HL-60/S4 treated with phorbol 12-myristate 13-acetate at 8.2 ng/mL for 4 days and 3 days (cell line): ENCODE data around the gene SLC38A7.
"Not testable (repeated sequence)": the region's sequence is repeated elsewhere in the genome, so short reads cannot be mapped to it uniquely, and the experiment has no call there.

Experiments
- in situ Hi-C: fragments of 300-500 bp; cut with MboI; formaldehyde crosslinking; loops from 2 replicates; pipeline ENCODE4 v1.15.0; 2022; ENCODE audit warnings: low sequenced_read_pairs

Gene SLC38A7

DNA sequence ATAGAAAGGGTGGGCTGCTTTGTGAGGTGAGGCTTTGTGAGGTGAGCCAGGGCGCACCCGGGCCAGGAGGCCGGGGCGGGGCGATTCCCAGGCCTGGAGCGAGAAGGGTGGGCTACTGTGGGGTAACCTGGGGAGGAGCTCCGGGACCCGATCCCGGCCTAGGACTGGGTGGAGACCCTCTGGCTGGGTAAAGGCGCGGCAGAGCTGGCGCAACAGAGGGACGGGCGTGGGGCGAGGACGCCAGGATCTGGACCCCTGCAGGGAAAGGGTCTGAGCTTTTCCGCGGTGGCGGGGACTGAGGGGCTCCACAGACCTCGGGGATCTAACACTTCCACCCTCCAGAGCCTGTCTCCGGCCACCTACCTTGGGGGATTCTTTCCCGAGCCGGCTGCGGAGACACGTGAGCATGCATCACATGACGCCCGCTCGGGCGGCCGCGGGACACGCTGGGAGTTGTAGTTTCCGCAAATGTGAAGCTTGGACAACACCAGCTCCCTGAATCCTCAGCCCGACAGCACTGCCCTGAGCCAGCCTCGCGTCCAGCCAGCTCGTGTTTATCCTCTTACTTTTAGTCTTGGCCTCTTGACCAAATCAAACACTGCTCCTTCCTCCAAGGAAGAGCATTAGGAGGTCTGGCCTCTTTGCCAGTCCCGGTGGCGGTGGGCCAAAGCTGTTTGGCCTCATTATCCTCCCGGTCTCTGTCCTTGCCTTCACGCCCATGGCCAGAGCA, at the start of gene SLC38A7:
TSS of gene SLC38A7 (minus strand) at position 417 of the 730 bp plus-strand sequence. CDS start 4,644 bp downstream, outside the sequence.
- in situ Hi-C loops, result no loop called here

- in situ Hi-C loops, result no loop called here
These were observed 49.3 kb upstream of the SLC38A7 start, which contains the start of gene GOT2 for GRCh38 chr16:58733671-58734458. GOT2 (minus strand) TSS chr16:58734316; CDS start chr16:58734228, 88 bp downstream.

DNA sequence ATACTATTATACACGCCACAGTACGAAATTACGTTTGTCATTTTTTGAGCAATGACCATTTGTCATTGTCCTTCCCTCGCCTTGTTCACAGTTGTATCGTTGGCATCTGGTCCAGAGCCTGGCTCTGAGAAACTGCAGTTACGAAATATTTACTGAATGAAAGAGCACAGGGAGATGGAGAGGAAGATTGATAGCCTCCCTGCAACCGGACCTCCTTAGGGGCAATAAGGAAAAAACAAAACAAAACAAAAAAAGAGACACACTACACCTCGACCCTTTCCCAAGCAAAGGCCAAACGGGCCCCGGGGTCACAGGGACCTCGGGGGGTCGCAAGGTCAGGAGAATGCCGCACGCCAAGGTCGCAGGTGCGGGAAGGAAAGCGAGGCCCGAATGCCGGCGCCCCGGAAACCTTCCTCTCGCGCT, 48.7 kb upstream of the SLC38A7 start:
- in situ Hi-C loops, result no loop called here

- in situ Hi-C loops, result no loop called here
These were observed 48.1 kb upstream of the SLC38A7 start for GRCh38 chr16:58732545-58733247.

- in situ Hi-C loops, result no loop called here
These were observed 46.3 kb upstream of the SLC38A7 start for GRCh38 chr16:58730724-58731370.

GRCh38 chr16:58727796-58728568, 43.4 kb upstream of the SLC38A7 start:
- in situ Hi-C loops, result no loop called here

DNA sequence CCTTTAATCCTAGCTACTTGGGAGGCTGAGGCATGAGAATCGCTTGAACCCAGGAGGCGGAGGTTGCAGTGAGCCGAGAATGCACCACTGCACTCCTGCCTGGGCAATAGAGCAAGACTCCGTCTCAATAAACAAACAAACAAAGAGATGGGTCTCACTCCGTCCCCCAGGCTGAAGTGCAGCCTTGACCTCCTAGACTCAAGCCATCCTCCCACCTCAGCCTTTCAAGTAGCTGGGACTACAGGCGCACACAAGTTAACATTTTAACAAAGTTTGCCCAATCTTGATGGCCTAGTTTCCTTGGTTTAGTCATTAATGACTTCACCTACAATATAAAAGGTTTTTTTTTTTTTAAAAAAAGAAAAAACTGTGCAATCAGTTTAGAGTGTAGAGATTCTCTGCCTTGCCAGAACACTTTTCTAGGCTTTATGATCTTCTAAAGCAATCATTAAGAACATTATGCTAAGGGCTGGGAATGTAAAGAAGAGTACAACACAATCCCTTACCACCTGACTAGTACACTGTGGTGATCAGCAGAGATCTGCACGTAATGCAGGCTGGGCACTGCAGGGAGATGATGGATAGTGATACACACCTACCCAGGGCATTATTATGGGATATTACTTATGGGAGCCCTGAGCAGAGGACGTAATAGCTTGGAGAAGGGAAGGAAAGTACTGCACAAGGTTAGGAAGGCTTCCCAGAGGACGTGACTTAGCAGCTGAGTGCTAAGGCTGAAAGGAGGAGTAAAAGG, 42.6 kb upstream of the SLC38A7 start:
- in situ Hi-C loops, result no loop called here

GRCh38 chr16:58723109-58723508, 38.5 kb upstream of the SLC38A7 start:
- in situ Hi-C loops, result no loop called here

DNA sequence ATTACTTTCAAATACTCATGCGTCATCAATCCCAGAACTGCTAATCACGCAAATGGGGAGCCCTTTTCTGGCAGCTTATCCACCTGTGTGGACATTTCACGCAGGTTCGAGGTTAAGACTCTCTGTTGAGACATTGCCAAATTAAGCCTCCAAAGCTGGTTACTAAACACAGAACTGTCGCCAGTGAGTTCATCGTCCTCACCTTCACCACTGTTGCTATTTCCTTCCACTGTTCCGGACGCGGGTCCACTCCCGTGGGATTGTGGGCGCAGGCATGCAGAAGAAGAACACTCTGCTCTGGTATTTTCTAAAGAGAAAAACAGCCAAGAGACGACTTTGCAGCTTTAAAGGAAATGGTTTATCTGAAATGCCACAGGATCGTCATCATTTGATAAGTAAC, 33.4 kb upstream of the SLC38A7 start:
- in situ Hi-C loops, result no loop called here

- in situ Hi-C loops, result no loop called here
These were observed 31.9 kb upstream of the SLC38A7 start for GRCh38 chr16:58716468-58716867.

DNA sequence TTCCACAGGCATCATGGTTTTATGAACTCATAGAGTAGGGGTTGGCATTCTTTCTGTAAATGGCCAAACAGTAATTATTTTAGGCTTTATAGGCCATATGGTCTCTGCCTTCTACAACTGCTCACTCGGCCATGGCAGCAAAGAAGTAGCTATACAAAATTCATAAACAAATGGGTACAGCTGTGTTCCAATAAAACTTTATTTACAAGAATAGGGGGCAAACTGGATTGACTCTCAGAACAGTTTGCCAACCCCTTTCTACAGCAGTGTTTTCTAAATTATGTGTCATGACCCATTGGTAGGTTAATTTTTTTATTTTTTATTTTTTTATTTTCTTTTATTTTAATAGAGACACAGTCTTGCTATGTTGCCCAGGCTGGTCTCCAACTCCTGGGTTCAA, 29.2 kb upstream of the SLC38A7 start:
- in situ Hi-C loops, result no loop called here

DNA sequence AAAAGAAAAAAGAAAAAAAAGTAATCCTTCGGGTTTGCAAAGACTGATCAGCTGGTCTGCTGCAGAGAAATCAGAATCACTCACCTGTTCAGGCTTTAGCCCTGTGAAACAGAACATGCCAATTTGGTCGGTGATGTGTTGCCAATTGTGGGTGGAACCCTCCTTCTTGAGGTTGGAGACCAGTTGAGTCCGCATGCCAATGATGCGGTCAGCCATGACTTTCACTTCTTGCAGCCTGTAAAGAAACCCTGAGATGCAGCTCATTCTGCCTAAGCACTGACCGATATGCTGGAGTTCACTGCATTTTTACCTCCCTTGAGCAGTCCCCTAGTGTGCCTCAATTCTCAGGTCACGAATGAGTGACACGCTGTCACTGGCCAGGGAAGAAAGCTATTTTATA, 24.8 kb upstream of the SLC38A7 start:
- in situ Hi-C loops, result no loop called here

GRCh38 chr16:58699151-58699550, 14.6 kb upstream of the SLC38A7 start:
- in situ Hi-C loops, result no loop called here

DNA sequence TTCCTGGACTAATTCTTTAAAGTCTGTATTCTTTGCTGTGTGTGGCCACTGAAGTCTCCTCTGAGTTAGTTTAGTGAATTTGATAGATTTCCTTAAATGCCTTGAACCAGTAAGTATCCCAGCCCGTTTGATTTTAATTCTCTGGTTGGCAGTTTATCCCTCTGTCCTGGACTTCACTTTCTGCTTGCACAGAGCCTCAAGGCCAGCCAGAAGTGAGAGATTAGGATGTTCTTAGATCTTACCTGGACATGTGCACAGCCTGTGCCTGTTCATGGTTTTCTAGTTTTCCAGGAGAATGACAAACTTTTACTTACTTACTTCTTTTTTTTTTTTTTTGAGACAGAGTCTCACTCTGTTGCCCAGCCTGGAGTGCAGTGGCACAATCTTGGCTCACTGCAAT, 10.8 kb upstream of the SLC38A7 start:
- in situ Hi-C loops, result no loop called here

- in situ Hi-C loops, result no loop called here
These were observed 7.9 kb upstream of the SLC38A7 start for GRCh38 chr16:58692450-58692849.

- in situ Hi-C loops, result not testable (repeated sequence)
These were observed 2.6 kb upstream of the SLC38A7 start for GRCh38 chr16:58686985-58687706.

- in situ Hi-C loops, result no loop called here
These were observed 497 bp upstream of the SLC38A7 start for GRCh38 chr16:58685084-58685449.

GRCh38 chr16:58684001-58684353, 593 bp downstream of the SLC38A7 start:
- in situ Hi-C loops, result no loop called here

DNA sequence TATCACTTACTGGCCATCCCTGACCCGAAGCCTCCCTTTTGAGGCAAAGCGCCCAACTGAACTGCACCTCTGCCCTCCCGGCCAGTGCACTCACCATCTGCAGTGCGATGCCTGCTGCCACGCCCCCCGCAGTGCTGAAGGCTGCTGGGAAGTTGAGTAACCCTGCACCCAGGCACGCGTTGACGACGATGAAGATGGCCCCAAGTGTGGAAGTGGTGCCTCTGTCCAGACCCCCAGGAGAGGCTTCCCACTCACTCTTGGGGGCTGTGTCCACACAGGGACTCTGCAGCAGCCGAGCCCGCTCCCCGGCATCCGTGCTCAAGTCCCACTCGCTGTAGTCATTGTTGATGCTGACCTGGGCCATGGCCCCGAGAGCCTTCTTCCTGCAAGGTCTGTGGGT, 4.8 kb downstream of the SLC38A7 start:
- in situ Hi-C loops, result no loop called here
